Activated T-helper 17 cell treated with anti-CD3 and anti-CD28 coated beads, Interleukin-2, amount 50 U/mL, for 72 hours (primary cell): ENCODE data around the gene LY6G6C. TPM values are rescaled to one million over a fixed set of nuclear protein-coding genes. Genes with fewer than 3 reads are reported as not detected.

ENCODE experiments used
- ATAC-seq: fragments of 150-1000 bp; cut with Tn5 transposase; replicated peaks from 2 replicates; pipeline ENCODE4 v1.10.0; 2021; ENCODE audit warnings: mild to moderate bottlenecking, moderate library complexity
- H3K27ac Mint-ChIP-seq: one replicate; pipeline ENCODE4 v1.8.0; 2022; ENCODE audit warnings: mixed read lengths
- H3K27me3 Mint-ChIP-seq: one replicate; pipeline ENCODE4 v1.8.0; 2022; ENCODE audit warnings: mixed read lengths
- H3K36me3 Mint-ChIP-seq: one replicate; pipeline ENCODE4 v1.8.0; 2022; ENCODE audit warnings: low read depth, mild to moderate bottlenecking, mixed read lengths
- H3K4me1 Mint-ChIP-seq: one replicate; pipeline ENCODE4 v1.8.0; 2022; ENCODE audit warnings: mixed read lengths
- H3K4me3 Mint-ChIP-seq: one replicate; pipeline ENCODE4 v1.8.0; 2022; ENCODE audit warnings: mild to moderate bottlenecking, mixed read lengths
- H3K9me3 Mint-ChIP-seq: one replicate; pipeline ENCODE4 v1.8.0; 2022; ENCODE audit warnings: mixed read lengths
- total RNA-seq, 2 donors: library from RNA; stranded (reverse); gene quantifications; one replicate each; pipeline ENCODE4 v1.2.3, GENCODE V29; 2022

Gene LY6G6C
- total RNA-seq, 2 donors from 2014 or later, result 0.64 TPM; not detected in 1

DNA sequence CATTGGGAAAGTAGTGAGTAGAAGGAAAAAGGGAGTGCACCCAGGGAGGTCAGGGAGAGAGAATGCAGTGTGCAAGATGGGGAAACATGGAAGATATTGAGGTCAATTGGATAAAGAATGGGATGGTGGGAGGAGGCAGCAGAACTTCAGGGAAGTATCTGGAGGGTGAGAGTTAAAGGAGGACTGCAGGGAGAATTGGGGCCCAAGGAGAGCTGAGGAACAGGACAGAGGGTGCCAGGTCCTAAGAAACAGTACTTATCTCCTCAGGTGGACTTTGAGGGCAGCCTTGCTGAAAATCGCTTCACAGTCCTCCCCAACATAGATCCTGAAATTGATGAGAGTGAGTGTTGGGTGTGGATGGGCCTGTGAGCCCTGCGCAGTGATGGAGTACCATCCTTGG is 36.7 kb upstream of the LY6G6C start:
- Mint-ChIP-seq H3K36me3 (peaks cover 41% of the 10 kb centered on the region), H3K4me1 (peaks cover under 1% of the 10 kb centered on the region), H3K9me3 (no peaks in the 10 kb centered on the region), H3K27ac (no peak overlapping the region), H3K27me3 (no peaks in the 10 kb centered on the region), H3K4me3 (no peak overlapping the region)
- no peak for ATAC-seq

DNA sequence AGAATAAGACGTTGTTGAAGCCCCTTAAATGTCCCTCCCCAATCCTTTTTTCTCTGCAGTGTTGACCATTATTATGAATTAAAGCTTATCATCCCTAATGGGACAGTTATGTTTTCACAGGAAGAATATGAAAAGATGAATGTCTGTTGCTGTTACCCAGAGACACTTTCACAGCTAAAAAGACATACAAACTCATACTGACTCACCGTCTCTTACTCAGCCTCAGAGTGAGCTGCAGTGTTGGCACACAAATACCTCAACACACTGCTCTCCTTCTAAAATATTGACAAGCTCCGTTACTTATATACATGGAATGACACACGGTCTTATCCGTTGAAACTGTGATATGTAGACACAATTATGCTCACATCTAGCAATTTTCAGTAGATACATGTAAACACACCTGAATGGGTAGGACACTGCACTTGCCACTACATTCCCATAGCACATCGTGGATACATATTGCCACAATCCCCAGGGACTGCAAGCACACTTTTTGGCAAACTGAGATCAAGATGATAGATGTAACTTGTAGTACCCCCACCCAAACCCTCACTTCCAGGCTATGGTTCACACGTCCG is 31.3 kb upstream of the LY6G6C start:
- peak; percentile 44 for ATAC-seq
- H3K9me3 Mint-ChIP-seq, result no peaks in the 10 kb centered on the region
- no peaks in the 10 kb centered on the region for H3K27me3 Mint-ChIP-seq
- H3K36me3 Mint-ChIP-seq, result peaks cover 4% of the 10 kb centered on the region
- H3K4me1 Mint-ChIP-seq, result peaks cover 4% of the 10 kb centered on the region
- no peak overlapping the region for H3K27ac Mint-ChIP-seq
- no peak overlapping the region for H3K4me3 Mint-ChIP-seq

DNA sequence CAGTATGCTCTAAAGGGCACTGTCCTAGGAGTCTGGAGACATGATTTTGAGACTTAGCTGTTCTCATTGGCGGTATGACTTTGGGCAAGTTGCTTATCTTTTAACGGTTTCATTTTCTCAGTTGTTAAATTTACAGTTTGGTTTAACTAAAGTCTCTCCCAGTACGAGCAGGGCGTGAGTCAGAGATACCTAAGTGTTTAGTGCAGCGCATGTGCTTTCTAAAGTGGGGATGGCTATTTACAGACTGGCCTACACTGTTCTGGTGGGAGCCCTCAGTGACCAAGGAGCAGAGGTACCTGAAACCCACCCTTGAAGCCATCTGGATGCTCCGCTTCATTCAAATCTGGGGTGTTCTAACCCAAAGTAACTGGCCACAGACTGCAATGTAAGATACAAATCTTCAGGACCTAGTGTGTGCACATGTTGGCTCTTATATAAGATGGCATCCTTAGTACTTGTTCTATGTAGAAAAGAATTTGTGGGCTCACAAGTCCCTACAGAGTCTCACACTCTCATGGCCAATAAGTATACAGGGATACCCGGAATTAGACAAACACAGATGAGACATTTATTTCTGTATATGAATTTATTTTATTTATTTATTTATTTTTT is 29.0 kb upstream of the LY6G6C start:
- H3K27ac Mint-ChIP-seq, result no peak overlapping the region
- no peaks in the 10 kb centered on the region for H3K9me3 Mint-ChIP-seq
- H3K27me3 Mint-ChIP-seq, result no peaks in the 10 kb centered on the region
- H3K36me3 Mint-ChIP-seq, result peaks cover 16% of the 10 kb centered on the region
- no peak overlapping the region for H3K4me3 Mint-ChIP-seq
- peaks cover 4% of the 10 kb centered on the region for H3K4me1 Mint-ChIP-seq
- ATAC-seq, result no peak

DNA sequence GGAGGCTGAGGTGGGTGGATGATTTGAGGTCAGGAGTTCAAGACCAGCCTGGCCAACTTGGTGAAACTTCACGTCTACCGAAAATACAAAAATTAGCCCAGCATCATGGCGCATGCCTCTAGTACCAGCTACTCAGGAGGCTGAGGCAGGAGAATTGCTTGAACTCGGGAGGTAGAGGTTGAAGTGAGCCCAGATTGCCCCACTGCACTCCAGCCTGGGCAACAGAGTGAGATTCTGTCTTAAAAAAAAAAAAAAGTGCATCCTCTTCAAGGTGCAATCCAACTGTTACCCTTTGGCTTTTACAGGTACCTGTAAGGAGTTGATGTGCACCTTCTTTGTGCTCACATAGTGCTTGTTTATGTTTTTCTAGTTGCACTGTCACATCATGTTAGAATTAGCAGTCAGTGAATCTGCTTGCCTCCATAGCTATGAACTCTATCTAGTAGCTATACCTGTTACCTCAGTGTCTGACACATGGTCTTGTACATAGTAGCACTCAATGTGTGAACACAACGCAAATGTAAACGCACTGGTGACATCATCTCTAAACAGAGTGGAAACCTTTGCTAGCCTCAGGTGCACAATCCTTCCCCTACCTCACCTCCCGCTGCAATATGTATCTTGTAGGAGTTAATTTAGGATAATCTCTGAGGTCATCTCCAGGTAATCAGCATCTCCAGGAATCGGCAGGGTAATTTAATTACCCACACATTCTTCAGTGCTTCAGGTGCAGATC is 27.9 kb upstream of the LY6G6C start:
- Mint-ChIP-seq H3K36me3 (peaks cover 26% of the 10 kb centered on the region), H3K27me3 (no peaks in the 10 kb centered on the region), H3K27ac (peak overlapping the region; percentile 41), H3K9me3 (no peaks in the 10 kb centered on the region), H3K4me3 (no peak overlapping the region), H3K4me1 (peaks cover 10% of the 10 kb centered on the region)
- no peak for ATAC-seq

DNA sequence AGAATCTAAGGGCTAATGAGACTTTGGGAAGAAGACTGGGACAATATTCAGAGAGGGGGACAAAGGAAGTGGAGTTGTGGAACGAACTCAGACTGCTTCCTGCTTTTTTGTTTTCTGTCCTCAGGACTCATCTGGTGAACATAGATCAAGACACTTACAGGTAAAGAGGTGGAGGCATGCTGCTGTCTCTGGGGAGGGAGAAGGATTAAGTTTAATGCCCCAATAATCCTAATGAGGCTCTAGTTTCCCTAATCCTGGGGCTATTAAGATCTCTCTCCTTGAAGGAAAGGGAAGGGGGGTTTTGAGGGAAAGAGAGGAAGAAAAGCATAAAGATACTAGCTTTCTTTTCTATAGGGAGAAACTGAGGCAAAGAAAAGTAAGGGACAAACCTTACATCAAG is 22.9 kb upstream of the LY6G6C start:
- peaks cover 68% of the 10 kb centered on the region for H3K36me3 Mint-ChIP-seq

DNA sequence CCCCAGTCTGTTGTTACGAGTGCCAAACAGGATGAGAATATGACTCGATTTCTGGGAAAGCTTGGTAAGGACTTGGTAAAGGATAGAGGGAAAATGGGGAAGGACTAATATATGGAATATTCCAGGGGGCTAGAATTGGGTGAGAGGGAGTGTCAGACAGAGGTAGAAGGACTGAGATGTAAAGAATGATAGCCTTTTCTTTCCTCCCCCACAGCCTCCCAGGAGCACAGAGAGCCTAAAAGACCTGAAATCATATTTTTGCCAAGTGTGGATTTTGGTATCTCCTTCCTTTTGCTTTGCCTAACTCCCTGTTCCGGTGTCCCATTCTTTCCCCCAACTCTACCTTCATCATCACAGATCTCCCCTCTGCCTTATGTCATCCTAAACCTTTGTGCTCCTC is 21.3 kb upstream of the LY6G6C start:
- ATAC-seq, result no peak
- Mint-ChIP-seq H3K27ac (peak overlapping the region; percentile 10), H3K27me3 (no peaks in the 10 kb centered on the region), H3K9me3 (no peaks in the 10 kb centered on the region), H3K4me1 (peaks cover 33% of the 10 kb centered on the region), H3K4me3 (no peak overlapping the region), H3K36me3 (peaks cover 66% of the 10 kb centered on the region)

More for the DNA sequence above, 22.9 kb upstream of the LY6G6C start:
- peaks cover 18% of the 10 kb centered on the region for H3K4me1 Mint-ChIP-seq
- H3K4me3 Mint-ChIP-seq, result no peak overlapping the region
- no peaks in the 10 kb centered on the region for H3K27me3 Mint-ChIP-seq
- ATAC-seq, result no peak
- no peaks in the 10 kb centered on the region for H3K9me3 Mint-ChIP-seq
- H3K27ac Mint-ChIP-seq, result no peak overlapping the region

DNA sequence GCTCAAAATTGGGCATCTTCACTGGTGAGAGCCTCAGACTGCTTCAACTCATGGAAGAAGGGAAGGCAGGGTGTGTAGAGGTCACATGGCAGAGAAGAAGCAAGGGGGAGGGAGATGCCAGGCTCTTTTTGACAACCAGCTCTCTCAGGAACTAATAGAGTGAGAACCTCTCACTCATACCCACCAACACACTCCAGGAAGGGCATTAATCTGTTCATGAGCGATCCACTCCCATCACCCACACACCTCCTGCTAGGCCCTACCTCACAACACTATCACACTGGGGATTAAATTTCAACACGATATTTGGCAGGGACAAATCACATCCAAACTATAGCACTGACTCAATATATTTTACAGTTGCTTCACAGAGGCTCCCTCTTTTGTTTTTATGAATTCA is 20.3 kb upstream of the LY6G6C start:
- no peaks in the 10 kb centered on the region for H3K27me3 Mint-ChIP-seq
- H3K27ac Mint-ChIP-seq, result peak overlapping the region; percentile 17
- H3K36me3 Mint-ChIP-seq, result peaks cover 59% of the 10 kb centered on the region
- H3K4me1 Mint-ChIP-seq, result peaks cover 39% of the 10 kb centered on the region
- H3K9me3 Mint-ChIP-seq, result no peaks in the 10 kb centered on the region
- peak overlapping the region; percentile 98 for H3K4me3 Mint-ChIP-seq
- no peak for ATAC-seq

DNA sequence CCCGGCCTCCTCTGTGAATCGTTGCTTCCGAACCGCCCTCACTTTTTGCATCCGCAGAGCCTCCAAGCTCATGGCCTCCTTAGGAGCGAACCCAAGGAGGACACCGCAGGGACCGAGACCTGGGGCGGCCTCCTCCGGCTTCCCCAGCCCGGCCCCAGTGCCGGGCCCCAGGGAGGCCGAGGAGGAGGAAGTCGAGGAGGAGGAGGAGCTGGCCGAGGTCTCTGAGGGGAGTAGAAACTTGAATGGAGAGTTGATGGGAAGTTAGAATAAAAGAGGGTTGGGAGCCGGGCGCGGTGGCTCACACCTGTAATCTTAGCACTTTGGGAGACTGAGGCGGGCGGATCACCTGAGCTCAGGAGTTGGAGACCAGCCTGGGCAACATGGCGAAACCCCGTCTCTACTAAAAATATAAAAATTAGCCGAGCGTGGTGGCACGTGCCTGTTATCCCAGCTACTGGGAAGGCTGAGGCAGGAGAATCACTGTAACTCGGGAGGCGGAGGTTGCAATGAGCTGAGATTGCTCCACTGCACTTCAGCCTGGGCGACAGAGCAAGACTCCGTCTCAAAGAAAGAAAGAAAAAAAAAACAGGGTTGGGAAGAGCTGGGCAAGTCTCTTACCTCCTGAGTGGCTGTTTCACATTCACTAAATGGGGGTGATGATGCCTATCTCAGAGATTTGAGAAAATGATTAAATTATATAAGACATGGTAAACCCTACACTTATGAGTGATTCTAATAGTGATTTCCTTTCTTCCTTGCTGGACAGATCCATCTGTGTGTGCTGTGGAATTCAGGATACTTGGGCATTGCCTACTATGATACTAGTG is 19.1 kb upstream of the LY6G6C start:
- H3K4me3 Mint-ChIP-seq, result peak overlapping the region; percentile 98
- peaks cover 66% of the 10 kb centered on the region for H3K36me3 Mint-ChIP-seq
- H3K9me3 Mint-ChIP-seq, result no peaks in the 10 kb centered on the region
- ATAC-seq, result no peak
- peak overlapping the region; percentile 94 for H3K27ac Mint-ChIP-seq
- no peaks in the 10 kb centered on the region for H3K27me3 Mint-ChIP-seq
- H3K4me1 Mint-ChIP-seq, result peaks cover 39% of the 10 kb centered on the region

DNA sequence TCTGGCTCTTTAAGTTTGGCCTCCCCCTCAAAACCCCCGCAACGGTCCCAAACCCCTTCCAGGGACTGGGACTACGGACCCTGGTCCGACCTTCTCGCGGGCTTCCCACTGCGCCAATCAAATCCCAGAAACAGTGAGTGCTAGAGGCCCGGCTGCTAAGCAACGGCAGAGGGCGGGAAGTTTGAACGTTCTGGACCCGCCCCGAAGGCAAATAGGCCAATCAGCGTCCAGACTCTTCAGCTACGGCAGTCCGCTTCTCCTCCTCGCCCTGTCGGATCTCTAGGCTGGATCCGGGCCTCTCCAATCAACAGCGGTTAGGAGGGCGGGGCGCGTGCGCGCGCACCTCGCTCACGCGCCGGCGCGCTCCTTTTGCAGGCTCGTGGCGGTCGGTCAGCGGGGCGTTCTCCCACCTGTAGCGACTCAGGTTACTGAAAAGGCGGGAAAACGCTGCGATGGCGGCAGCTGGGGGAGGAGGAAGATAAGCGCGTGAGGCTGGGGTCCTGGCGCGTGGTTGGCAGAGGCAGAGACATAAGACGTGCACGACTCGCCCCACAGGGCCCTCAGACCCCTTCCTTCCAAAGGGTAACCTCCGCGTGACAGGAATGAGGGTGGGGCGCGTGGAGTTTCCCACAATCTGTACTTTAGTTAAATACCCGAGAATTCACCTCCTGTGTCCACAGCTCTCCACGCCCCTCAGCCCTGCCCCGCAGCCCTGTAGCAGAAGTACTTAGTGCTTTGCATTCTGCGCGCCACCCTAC is 18.3 kb upstream of the LY6G6C start, which contains the start of gene MSH5:
Gene MSH5 (plus strand): TSS at position 367 of the 758 bp plus-strand sequence. CDS start 462 bp downstream, outside the sequence.
- Mint-ChIP-seq H3K27ac (peak within 1 kb of the TSS; percentile 94), H3K4me1 (peaks cover 33% of the 10 kb centered on the region), H3K36me3 (peaks cover 66% of the 10 kb centered on the region), H3K9me3 (no peaks in the 10 kb centered on the region), H3K4me3 (peak within 1 kb of the TSS; percentile 98), H3K27me3 (no peaks in the 10 kb centered on the region)
- peak; percentile 89 for ATAC-seq

DNA sequence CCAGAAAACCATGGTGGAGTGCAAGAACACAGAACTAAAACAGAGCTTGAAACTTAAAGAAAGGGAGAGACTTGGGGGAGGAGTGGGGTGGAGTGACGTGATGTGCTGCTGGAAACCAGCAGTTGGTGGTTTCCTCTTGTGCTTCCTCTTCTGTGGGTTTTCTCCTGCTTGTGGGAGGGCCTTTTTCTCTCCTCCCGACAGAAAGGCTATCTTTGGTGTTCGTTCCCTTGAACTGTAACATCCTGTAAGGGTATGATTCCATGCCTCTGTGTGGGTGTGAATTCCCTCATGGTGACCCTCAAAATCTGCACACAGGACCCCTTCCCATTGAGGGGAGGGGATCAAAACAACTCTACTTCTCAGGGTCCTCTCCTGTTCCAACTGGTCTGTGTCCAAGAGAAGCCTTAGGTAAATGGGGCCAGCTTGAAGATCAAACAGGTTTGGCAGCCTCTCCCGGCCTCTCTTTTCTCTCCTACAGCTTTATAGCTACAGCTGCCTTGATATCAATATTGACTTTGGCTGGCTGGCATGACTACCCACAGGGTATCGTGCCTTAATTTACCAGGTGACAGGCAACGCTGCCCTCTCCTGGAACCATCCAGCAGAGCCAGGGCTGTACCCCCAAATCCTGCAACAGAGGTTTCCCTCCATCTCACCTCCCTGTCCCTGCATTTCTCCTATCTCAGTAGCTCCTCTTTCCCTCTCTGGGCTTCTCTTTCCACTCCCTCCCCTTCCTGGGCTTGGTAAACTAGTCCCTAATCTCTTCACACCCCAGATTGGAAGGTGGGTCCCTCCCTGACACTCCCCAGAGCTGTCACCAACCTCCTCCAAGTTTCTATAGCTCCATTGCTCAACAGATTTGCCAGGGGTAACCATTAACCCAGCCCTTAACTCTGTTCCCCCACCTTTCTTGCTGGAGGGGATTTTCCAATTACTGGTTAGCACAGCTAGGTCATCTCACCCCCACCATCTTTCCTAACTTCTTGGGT is 16.7 kb upstream of the LY6G6C start:
- H3K4me3 Mint-ChIP-seq, result peak overlapping the region; percentile 98
- H3K9me3 Mint-ChIP-seq, result no peaks in the 10 kb centered on the region
- peaks cover 71% of the 10 kb centered on the region for H3K36me3 Mint-ChIP-seq

DNA sequence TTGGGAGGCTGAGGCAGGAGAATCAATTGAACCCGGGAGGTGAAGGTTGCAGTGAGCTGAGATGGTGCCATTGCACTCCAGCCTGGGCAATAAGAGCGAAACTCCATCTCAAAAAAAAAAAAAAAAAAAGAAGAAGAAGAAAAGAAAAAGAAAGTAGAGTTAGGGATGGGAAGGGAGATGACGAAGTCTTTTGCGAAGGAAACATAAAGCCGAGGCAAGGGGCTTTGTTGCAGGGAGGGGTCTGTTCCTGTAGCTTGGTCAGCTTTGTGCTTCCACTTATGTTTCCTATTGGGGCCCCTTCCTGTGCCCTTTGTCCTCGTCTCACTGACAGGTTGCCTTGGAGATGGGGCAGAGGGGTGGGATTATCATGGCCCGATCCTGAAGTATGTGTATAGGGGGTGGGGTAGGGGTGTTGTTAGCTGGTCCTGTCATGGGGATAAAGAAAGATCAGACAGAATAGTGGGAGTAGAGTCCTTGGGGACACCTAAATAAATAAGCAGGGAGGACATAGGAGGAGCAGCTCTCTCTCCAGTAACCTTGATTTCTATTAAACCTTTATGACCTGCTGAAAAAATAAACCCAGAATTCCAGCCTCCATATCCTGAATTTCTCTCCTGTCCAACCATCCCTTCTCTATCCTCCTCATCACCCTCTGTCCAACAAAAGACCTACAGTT is 15.9 kb upstream of the LY6G6C start:
- H3K36me3 Mint-ChIP-seq, result peaks cover 74% of the 10 kb centered on the region
- peak overlapping the region; percentile 94 for H3K27ac Mint-ChIP-seq
- no peaks in the 10 kb centered on the region for H3K27me3 Mint-ChIP-seq
- H3K4me1 Mint-ChIP-seq, result peaks cover 40% of the 10 kb centered on the region
- no peaks in the 10 kb centered on the region for H3K9me3 Mint-ChIP-seq
- H3K4me3 Mint-ChIP-seq, result peak overlapping the region; percentile 98
- no peak for ATAC-seq

More for the DNA sequence above, 16.7 kb upstream of the LY6G6C start:
- peak; percentile 37 for ATAC-seq
- Mint-ChIP-seq H3K4me1 (peaks cover 39% of the 10 kb centered on the region), H3K27me3 (no peaks in the 10 kb centered on the region), H3K27ac (peak overlapping the region; percentile 94)

DNA sequence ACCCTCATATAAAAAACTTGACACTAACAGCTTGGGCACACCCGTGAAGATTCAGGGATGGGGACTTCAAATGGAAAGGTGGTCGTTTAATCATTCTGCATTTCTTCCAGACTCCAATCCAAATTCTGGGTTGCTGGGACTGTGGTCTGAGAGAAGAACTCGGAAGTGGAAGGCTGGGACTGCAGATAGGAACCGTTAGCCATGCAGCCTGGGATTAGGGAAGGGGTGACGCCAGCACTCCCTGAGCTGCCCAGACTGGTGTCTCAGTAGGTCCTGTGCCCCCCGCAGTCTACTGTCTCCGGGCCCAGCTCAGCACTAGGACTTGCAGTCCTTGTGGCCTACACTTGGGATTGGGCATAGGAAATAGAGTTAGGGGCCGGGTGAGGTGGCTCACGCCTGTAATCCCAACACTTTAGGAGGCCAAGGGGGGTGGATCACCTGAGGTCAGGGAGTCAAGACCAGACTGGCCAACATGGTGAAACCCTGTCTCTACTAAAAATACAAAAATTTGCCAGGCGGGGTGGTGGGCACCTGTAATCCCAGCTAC is 15.3 kb upstream of the LY6G6C start:
- Mint-ChIP-seq H3K27me3 (no peaks in the 10 kb centered on the region), H3K4me3 (peak overlapping the region; percentile 98), H3K27ac (peak overlapping the region; percentile 94), H3K36me3 (peaks cover 74% of the 10 kb centered on the region), H3K9me3 (no peaks in the 10 kb centered on the region), H3K4me1 (peaks cover 40% of the 10 kb centered on the region)
- no peak for ATAC-seq
